RWPE2 (cell line): Measurements from ENCODE around the gene IGFBP7.
A peak's percentile ranks its signal among the peaks of the same experiment; 100 is the strongest.

Experiments used
- ATAC-seq: fragments of 200-7000 bp; cut with Tn5 transposase; 3 replicates; pipeline ENCODE4 v1.9.1; 2021; ENCODE audit warnings: low read depth
- DNase-seq: peaks from one replicate; pipeline ENCODE4 v3.0.0-alpha.2; 2020; ENCODE audit warnings: low spot score
- H3K27ac ChIP-seq: fragments of 450-650 bp; 2 replicates; pipeline ENCODE4 v1.5.1; 2017; ENCODE audit warnings: mild to moderate bottlenecking; ENCODE audit not compliant: poor library complexity, severe bottlenecking
- H3K27me3 ChIP-seq: fragments of 250-450 bp; sonication (Bioruptor Pico); 2 replicates; pipeline ENCODE4 v1.5.1; 2021; ENCODE audit warnings: mild to moderate bottlenecking, moderate library complexity; ENCODE audit not compliant: insufficient read depth, poor library complexity, severe bottlenecking
- H3K36me3 ChIP-seq: fragments of 250-450 bp; sonication (Bioruptor Pico); 2 replicates; pipeline ENCODE4 v1.5.1; 2020; ENCODE audit warnings: low read depth, mild to moderate bottlenecking, moderate library complexity
- H3K4me1 ChIP-seq: fragments of 250-450 bp; sonication (Bioruptor Pico); 2 replicates; pipeline ENCODE4 v1.5.1; 2021; ENCODE audit warnings: mild to moderate bottlenecking, moderate library complexity; ENCODE audit not compliant: insufficient read depth, poor library complexity, severe bottlenecking
- H3K4me3 ChIP-seq: fragments of 250-450 bp; sonication (Bioruptor Pico); 2 replicates; pipeline ENCODE4 v1.5.1; 2021; ENCODE audit warnings: mild to moderate bottlenecking, moderate library complexity; ENCODE audit not compliant: severe bottlenecking
- H3K9me3 ChIP-seq: fragments of 250-450 bp; sonication (Bioruptor Pico); 2 replicates; pipeline ENCODE4 v1.5.1; 2021; ENCODE audit warnings: mild to moderate bottlenecking, moderate library complexity; ENCODE audit not compliant: severe bottlenecking
- TF ChIP-seq, protein P1 (sequence below): fragments of 450-650 bp; IDR thresholded peaks from one replicate; pipeline ENCODE4 v1.5.1; 2017; ENCODE audit warnings: mild to moderate bottlenecking, moderate library complexity; ENCODE audit not compliant: poor library complexity, severe bottlenecking

Gene IGFBP7

DNA sequence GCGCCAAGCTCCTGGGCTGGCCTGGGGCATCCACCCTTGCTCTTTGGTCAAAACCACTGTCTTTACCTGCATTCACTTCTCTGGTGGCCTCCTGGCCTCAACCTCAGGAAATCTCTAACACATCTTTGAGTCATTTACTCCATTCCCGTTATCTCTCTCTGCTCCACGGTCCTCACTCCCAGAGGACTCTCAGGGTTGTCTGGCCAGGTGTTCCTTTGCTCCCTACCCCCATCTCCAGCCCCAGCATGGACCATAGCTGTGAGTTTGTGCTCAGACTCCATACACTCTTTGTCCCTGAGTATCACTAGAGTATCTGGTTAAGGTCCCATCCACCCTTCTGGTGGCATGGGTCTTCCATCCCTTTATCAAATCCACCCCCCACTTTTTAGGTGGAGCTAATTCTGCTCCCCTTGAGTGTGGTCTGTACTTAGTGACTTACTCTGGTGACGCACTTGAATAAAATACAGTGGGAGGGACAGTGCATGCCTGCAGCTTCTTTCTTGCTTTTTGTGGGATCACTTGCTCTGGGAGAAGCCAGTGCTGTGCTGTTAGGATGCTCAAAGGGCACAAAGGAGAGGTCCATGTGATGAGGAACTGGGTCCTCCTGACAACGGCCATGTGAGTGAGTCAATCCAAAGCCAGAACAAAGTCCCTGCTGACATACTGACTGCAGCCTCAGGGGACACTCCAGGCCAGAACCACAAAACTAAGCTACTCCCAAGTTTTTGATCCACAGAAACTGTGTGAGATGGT, 44.3 kb downstream of the IGFBP7 start:
- H3K9me3 ChIP-seq = no peaks in the 10 kb centered on the region
- no peak overlapping the region for H3K4me3 ChIP-seq
- no peak overlapping the region for H3K27ac ChIP-seq
- H3K36me3 ChIP-seq = peaks cover 44% of the 10 kb centered on the region
- TF ChIP-seq, protein P1, sequence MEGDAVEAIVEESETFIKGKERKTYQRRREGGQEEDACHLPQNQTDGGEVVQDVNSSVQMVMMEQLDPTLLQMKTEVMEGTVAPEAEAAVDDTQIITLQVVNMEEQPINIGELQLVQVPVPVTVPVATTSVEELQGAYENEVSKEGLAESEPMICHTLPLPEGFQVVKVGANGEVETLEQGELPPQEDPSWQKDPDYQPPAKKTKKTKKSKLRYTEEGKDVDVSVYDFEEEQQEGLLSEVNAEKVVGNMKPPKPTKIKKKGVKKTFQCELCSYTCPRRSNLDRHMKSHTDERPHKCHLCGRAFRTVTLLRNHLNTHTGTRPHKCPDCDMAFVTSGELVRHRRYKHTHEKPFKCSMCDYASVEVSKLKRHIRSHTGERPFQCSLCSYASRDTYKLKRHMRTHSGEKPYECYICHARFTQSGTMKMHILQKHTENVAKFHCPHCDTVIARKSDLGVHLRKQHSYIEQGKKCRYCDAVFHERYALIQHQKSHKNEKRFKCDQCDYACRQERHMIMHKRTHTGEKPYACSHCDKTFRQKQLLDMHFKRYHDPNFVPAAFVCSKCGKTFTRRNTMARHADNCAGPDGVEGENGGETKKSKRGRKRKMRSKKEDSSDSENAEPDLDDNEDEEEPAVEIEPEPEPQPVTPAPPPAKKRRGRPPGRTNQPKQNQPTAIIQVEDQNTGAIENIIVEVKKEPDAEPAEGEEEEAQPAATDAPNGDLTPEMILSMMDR = no peak
- DNase-seq (no peak), ATAC-seq (no peak)
- H3K4me1 ChIP-seq = peaks cover 23% of the 10 kb centered on the region
- no peaks in the 10 kb centered on the region for H3K27me3 ChIP-seq

DNA sequence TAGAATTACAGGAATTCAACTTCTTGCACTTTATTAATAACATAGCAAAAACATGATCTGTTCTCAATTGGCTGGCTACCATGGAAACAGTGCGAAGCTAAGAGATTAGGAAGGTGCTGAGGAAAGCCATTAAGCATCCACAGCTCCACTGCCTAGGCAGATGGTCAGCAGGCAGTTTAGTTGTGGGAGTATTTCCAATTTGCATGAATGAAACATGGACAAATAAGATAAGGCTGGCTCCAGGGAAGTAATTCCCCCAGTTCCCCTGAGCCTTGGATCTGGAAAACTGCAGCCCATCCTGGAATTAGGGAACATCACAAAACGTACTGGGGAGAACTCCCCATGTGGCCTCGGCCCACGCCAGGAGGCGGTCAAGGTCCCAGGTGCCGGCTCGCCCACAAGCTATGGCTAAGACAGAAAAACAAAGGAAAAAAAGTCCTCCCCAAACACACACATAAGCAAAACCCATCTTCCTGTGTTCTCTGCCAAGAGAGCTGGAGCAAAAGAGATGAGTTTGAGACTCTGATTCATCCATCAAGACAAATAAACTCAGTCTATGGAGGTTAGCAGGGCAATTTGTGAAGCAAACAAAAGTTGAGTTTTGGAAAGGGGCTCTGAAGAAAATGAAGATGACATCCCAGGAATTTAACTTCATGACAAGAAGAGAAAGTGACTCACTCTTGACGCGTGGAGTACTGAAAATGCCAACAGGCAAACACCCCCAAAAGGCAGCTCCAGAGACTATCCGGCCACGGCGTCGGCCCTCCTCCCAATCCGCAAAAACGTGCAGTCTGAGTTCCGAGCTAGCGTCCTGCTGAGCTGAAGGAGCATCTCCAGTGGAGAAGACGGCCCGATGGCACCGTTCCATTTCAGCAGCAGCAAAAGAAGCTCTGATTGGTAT, 45.1 kb downstream of the IGFBP7 start:
- ATAC-seq = peak; percentile 52; the same call in 2 of the 3 replicates
- peaks cover 43% of the 10 kb centered on the region for H3K36me3 ChIP-seq
- TF ChIP-seq, protein P1 = no peak
- no peak for DNase-seq
- no peak overlapping the region for H3K4me3 ChIP-seq
- H3K9me3 ChIP-seq = no peaks in the 10 kb centered on the region
- H3K27ac ChIP-seq = no peak overlapping the region
- no peaks in the 10 kb centered on the region for H3K27me3 ChIP-seq
- peaks cover 16% of the 10 kb centered on the region for H3K4me1 ChIP-seq

DNA sequence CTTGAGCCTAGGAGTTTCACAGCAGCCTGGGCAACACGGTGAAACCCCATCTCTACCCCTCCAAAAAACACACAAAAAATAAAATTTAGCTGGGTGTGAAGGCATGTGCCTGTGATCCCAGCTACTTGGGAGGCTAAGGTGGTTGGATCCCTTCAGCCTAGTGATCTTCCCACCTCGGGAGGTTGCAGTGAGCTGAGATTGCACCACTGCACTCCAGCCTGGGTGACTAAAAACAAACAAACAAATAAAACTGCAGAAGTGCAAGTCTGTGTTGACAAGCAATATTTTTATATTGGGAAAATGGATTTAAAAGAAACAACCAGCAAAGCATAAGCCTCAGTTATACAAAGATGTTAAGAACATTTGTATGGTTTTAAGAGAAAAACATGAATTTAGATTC, 46.1 kb downstream of the IGFBP7 start:
- no peaks in the 10 kb centered on the region for H3K27me3 ChIP-seq
- TF ChIP-seq, protein P1 = no peak
- no peaks in the 10 kb centered on the region for H3K9me3 ChIP-seq
- H3K4me3 ChIP-seq = no peak overlapping the region
- peaks cover 40% of the 10 kb centered on the region for H3K36me3 ChIP-seq
- no peak overlapping the region for H3K27ac ChIP-seq
- ATAC-seq (peak; percentile 54; the same call in 2 of the 3 replicates), DNase-seq (no peak)
- H3K4me1 ChIP-seq = peaks cover 16% of the 10 kb centered on the region

DNA sequence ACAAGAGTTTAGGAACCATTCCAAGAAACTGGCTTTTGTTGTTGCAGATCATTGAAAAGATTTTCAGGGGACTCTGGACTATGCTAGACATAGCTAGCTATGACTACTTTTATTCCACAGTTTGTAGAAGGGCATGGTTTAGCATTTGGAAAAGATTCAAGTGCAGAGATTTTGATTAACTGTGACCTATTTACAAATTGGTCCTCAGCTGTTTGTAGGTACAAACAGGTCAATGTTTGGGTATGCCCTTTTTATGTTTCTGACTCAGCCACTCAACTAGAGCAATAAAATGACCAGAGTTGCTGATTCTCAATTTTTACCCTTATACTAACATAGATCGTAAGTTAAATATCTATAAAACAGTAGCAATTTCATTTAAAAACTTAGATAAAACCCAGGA, 46.7 kb downstream of the IGFBP7 start:
- TF ChIP-seq, protein P1 = no peak
- H3K4me1 ChIP-seq = peaks cover 16% of the 10 kb centered on the region
- H3K4me3 ChIP-seq = no peak overlapping the region
- H3K36me3 ChIP-seq = peaks cover 38% of the 10 kb centered on the region
- no peaks in the 10 kb centered on the region for H3K9me3 ChIP-seq
- DNase-seq (no peak), ATAC-seq (no peak)
- H3K27me3 ChIP-seq = no peaks in the 10 kb centered on the region
- H3K27ac ChIP-seq = no peak overlapping the region
